SU-DHL-6 (cell line): ENCODE data around the gene CLC.

Experiments used
- EZH2phosphoT487 ChIP-seq: fragments of 200-600 bp; sonication (generic), shearing (Covaris generic); conservative IDR thresholded peaks from 2 replicates; pipeline ENCODE4 v1.6.1; 2018; ENCODE audit warnings: mild to moderate bottlenecking, antibody characterized with exemption, low read length, moderate library complexity, mixed read lengths
- TF ChIP-seq, protein P1 (sequence below): fragments of 200-600 bp; sonication (generic); IDR thresholded peaks from one replicate; pipeline ENCODE4 v1.5.1; 2017; ENCODE audit warnings: antibody characterized with exemption, mild to moderate bottlenecking, low read length, moderate library complexity; ENCODE audit not compliant: insufficient read depth, poor library complexity, severe bottlenecking

DNA sequence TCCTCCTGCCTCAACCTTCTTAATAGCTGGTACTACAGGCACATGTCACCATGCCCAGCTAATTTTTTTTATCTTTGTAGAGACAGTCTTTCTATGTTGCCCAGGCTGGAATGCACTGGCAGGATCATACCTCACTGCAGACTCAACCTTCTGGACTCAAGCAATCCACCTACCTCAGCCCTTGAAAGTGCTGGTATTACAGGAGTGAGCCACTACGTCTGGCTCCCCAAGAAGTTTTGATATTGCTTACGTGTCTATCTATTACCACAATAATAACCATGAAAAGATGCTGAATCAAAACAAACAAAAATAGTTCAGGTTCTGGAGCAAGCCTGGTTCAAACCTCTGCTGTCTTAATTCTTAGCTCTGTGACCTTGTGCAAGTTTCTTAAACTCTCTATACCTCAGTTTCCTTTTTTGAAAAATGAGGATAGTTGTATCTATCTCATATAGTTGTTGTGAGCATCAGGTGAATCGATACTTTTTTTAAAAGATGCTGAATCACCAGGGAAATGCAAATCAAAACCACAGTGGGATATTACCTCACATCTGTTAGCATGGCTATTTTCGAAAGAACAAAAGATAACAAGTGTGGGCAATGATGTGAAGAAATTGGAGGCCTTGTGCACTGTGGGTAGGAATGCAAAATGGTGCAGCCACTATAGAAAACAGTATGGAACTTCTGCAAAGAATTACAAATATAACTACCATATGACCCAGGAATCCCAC is 21.8 kb upstream of the CLC start:
- TF ChIP-seq, protein P1, sequence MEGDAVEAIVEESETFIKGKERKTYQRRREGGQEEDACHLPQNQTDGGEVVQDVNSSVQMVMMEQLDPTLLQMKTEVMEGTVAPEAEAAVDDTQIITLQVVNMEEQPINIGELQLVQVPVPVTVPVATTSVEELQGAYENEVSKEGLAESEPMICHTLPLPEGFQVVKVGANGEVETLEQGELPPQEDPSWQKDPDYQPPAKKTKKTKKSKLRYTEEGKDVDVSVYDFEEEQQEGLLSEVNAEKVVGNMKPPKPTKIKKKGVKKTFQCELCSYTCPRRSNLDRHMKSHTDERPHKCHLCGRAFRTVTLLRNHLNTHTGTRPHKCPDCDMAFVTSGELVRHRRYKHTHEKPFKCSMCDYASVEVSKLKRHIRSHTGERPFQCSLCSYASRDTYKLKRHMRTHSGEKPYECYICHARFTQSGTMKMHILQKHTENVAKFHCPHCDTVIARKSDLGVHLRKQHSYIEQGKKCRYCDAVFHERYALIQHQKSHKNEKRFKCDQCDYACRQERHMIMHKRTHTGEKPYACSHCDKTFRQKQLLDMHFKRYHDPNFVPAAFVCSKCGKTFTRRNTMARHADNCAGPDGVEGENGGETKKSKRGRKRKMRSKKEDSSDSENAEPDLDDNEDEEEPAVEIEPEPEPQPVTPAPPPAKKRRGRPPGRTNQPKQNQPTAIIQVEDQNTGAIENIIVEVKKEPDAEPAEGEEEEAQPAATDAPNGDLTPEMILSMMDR, result no peak
- TF ChIP-seq EZH2phosphoT487, result no peak
